HG03097 (cell line): Measurements from ENCODE around the gene SCAPER.
"Not testable (repeated sequence)": the region's sequence is repeated elsewhere in the genome, so short reads cannot be mapped to it uniquely, and the experiment has no call there.

ENCODE experiments used
- ATAC-seq: cut with Tn5 transposase; IDR thresholded peaks from one replicate; pipeline ENCODE4 v1.9.1; 2021; ENCODE audit not compliant: unreplicated experiment, low FRiP score

The SCAPER gene

GRCh38 chr15:76514282-76514681 is 390.9 kb downstream of the SCAPER start:
- ATAC-seq, result no peak

DNA sequence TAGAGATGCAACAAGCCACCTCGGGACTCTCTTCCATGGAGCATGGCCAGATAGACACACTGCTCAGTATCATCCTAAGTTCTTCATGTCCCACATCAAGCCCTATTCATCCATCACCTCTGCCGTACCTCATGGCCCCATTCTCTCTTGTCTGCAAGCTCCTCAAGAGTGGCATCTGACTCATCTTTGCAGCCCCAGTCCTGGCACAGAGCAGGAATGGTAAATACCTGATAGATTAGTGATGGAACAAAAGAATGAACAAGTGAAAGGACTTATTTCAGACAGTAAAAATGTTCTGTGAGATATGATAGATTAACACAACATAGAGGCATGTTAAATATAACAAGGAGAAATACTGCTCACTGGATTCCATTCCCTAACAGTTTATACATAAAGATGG is 392.2 kb downstream of the SCAPER start:
- ATAC-seq, result no peak

GRCh38 chr15:76510663-76511062 is 394.5 kb downstream of the SCAPER start:
- ATAC-seq, result not testable (repeated sequence)

- no peak for ATAC-seq
Measured at GRCh38 chr15:76503804-76504203, 401.3 kb downstream of the SCAPER start.

GRCh38 chr15:76503121-76503520 is 402.0 kb downstream of the SCAPER start:
- ATAC-seq, result no peak

GRCh38 chr15:76502678-76503077 is 402.5 kb downstream of the SCAPER start:
- ATAC-seq, result no peak

DNA sequence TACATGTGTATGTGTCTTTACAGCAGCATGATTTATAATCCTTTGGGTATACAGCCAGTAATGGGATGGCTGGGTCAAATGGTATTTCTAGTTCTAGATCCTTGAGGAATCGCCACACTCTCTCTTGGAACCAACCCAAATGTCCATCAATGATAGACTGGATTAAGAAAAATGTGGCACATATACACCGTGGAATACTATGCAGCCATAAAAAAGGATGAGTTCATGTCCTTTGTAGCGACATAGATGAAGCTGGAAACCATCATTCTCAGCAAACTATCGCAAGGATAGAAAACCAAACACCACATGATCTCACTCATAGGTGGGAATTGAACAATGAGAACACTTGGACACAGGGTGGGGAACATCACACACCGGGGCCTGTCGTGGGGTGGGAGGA is 403.0 kb downstream of the SCAPER start:
- ATAC-seq, result not testable (repeated sequence)

DNA sequence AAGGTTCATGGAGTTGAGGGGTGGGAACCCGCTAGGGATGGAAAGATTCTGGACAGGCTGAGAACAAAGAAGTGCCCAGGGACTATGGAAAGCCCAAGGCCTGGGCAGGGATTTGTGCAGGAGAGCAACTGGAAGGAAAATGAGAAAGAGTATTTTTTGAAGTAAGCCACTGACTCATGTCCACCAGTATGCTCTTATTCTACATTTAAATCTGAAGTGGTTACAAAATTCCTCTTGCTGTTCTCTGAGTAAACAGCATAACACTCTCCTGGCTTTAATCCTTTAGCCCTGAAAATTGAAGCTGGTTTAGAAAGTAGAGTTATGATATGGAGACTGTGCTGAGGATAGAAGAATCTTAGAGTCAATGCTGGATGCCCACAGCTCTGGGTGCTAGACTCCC is 403.4 kb downstream of the SCAPER start:
- no peak for ATAC-seq

DNA sequence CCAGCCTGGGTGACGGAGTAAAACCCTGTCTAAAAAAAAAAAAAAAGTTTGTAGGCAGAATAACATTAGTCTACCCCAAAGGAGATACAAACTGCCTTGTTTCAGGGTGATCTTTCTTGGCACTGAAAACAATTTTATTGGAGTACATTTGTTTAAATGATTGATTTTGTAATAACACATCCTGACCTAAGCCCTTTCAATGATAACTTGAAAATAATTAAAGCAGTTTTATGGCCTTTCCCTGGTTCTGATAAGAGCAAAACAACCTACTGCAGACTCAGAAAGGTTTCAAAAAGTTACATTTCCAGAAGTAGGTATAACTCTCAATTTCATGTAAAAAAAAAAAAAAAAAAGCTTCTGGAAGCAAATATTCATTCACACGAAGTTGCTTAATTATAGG is 404.1 kb downstream of the SCAPER start:
- no peak for ATAC-seq

GRCh38 chr15:76495487-76495886 is 409.7 kb downstream of the SCAPER start:
- ATAC-seq, result no peak

DNA sequence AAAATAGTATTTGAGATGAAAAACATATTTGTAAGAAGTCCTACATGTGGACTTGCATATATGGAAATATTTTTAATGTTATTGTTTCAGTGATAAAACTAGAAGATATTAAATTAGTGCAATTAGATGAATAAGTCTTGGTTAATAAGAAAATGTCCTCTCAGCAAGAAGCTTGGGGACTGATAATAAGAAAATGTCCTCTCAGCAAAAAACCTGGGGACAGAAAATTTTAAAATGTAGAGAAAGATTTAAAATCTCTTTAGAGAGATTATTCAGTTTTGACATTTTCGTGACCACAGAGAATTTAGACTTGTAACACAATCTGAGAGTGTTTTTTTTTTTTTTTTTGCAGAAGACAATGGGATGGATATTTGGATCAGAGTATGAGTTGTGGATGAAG is 412.6 kb downstream of the SCAPER start:
- no peak for ATAC-seq

GRCh38 chr15:76483752-76484151 is 421.4 kb downstream of the SCAPER start:
- no peak for ATAC-seq

- ATAC-seq, result no peak
Measured at GRCh38 chr15:76483018-76483417, 422.1 kb downstream of the SCAPER start.

DNA sequence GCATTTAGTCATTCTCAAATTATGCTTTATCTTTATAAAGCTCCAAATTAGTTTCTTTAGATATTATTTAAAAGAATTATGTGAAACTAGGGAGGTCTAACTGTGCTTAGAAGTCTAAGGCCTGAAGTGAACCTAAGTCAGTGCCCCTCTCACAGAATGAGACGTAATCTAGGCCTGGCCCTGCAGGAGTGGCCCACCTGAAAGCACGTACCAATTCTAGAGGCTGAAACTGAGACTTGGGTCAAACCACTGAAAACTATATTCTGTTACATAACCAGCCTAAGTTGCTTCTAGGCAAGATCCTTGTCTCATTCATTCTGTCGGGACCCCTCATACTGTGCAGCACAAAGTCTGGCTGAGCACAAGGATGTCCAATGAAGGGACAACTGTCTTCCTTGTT is 424.9 kb downstream of the SCAPER start:
- ATAC-seq, result no peak

GRCh38 chr15:76470691-76471090 is 434.4 kb downstream of the SCAPER start:
- no peak for ATAC-seq

GRCh38 chr15:76468722-76469121 is 436.4 kb downstream of the SCAPER start:
- ATAC-seq, result no peak

- ATAC-seq, result no peak
Measured at GRCh38 chr15:76467136-76467535, 438.0 kb downstream of the SCAPER start.

DNA sequence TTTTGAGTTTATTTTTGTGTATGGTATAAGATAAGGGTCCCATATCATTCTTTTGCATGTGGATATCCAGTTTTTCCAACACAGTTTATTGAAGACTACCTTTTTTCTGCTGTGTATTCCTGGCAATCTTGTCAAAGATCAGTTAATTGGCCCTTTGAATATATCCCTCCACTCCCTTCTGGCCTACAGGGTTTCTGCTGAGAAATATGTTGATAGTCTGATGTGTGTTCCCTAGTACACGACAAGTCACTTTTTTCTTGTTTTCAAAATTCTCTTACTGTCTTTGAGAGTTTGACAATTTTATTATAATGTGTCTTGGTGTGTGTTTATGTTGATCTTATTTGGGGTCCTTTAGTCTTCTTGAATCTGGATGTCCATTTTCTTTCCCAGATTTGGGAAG is 439.4 kb downstream of the SCAPER start:
- no peak for ATAC-seq

GRCh38 chr15:76464247-76464646 is 440.9 kb downstream of the SCAPER start:
- ATAC-seq, result no peak

DNA sequence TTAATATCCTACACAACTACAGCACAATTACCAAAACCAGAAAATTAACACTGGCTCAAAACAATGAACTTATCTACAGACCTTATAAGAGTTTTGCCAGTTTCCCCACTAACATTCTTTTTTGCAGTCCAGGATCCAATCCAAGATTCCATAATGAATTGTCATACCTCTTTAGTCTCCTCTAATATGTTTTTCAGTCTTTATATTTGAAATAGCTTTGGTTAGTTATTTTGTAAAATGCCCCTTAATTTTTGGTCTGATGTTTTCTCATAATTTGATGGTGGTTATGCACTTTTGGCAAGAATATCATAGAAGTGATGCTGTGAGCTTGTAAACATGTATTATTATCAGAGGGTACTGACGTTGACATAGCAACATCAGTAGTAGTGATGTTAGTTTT is 444.3 kb downstream of the SCAPER start:
- ATAC-seq, result no peak

DNA sequence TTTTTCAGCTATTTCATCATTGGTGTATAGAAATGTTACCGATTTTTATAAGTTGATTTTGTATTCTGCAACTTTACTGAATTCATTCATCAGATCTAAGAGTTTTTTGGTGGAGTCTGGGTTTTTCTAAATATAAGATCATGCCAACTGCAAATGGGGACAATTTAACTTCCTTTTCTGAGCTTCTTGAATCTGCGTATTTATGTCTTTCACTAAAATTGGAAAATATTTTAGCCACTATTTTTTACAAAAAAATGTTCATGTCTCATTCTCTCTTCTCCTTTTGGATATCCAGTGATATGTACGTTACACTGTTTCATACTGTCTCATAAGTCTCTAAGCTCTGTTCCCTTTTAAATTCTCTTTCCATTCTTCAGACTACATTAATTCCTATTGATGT is 444.8 kb downstream of the SCAPER start:
- ATAC-seq, result no peak

DNA sequence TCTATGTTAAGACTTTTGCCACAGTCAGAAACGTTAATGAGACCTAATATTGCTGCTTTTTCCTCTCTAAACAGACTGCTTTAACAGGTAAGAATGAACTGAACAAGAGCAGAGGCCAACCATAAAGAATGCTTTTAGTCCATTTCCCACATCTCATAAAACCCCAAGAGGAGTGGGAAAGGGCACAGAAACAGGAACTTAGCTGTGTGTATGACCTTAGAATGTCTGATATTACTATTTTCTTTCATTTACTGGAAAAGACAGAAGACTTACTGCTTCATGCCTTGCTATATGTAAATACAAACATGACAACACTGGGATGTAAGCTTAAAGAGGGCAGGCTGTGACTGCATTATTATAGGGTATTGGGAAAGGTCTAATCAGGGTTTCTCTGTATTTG is 453.6 kb downstream of the SCAPER start:
- ATAC-seq, result no peak

DNA sequence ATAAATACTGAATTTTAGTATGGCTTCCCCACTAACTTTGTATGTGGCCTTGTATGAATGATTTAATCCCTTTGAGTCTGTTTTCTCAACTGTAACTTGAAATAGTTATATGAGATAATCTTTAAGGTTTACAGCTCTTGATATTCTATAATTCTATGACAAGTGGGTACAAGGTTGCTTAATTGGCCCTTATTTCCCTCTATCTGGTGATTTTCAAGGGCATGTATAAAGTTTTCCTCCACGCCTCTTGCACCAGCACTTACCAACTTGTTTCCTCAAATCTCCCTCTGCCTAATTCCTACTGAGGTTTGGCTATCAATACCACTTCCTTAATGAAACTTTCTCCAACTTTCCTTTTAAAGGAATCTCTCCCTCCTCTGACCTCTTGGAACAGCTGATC is 455.7 kb downstream of the SCAPER start:
- ATAC-seq, result no peak

- no peak for ATAC-seq
Measured at GRCh38 chr15:76448755-76449154, 456.4 kb downstream of the SCAPER start.
